ENCODE data around the gene LLCFC1. TPM values are rescaled to one million over a fixed set of nuclear protein-coding genes. Genes with fewer than 3 reads are reported as not detected.
A peak's percentile ranks its signal among the peaks of the same experiment; 100 is the strongest.

Gene LLCFC1
- total RNA-seq, 1 experiment from 2014 or later: not detected

DNA sequence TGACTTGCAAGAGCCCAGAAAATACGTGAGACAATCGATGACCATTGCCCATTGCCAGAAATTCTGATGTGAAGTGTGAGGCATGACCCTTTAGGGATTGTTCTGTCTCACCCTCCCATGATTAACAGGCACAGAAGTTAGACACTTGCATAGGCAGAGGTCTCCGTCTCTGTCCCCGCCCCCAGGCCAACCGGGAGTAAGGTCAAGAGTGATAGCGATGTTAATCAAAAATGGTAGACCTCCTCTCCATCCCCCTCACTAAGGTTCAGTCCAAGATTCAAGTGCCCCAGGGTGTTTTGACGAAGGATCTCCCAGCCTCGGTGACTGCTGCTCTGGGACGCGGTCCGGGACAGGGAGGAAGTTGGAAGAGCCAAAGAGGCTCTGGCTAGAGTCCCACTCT is 31.0 kb upstream of the LLCFC1 start:
- BruUV-seq (replicated peaks): no TSS peak
- peak overlapping the region; percentile 17 for H3K4me3 Mint-ChIP-seq (ENCODE audit: low read depth, unreplicated experiment)
- H3K36me3 Mint-ChIP-seq (ENCODE audit: insufficient read depth, unreplicated experiment): peaks cover 6% of the 10 kb centered on the region
- CTCF ChIA-PET: no interaction called here
- TF ChIP-seq, protein P1, sequence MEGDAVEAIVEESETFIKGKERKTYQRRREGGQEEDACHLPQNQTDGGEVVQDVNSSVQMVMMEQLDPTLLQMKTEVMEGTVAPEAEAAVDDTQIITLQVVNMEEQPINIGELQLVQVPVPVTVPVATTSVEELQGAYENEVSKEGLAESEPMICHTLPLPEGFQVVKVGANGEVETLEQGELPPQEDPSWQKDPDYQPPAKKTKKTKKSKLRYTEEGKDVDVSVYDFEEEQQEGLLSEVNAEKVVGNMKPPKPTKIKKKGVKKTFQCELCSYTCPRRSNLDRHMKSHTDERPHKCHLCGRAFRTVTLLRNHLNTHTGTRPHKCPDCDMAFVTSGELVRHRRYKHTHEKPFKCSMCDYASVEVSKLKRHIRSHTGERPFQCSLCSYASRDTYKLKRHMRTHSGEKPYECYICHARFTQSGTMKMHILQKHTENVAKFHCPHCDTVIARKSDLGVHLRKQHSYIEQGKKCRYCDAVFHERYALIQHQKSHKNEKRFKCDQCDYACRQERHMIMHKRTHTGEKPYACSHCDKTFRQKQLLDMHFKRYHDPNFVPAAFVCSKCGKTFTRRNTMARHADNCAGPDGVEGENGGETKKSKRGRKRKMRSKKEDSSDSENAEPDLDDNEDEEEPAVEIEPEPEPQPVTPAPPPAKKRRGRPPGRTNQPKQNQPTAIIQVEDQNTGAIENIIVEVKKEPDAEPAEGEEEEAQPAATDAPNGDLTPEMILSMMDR (IDR thresholded peaks at IDR 0.05; ENCODE audit: unreplicated experiment): no peak
- H3K27me3 Mint-ChIP-seq (ENCODE audit: unreplicated experiment): no peaks in the 10 kb centered on the region
- H3K4me1 Mint-ChIP-seq (ENCODE audit: low read depth, unreplicated experiment): peaks cover 43% of the 10 kb centered on the region
- no peaks in the 10 kb centered on the region for H3K9me3 Mint-ChIP-seq (ENCODE audit: low read depth, unreplicated experiment)
- no peak for DNase-seq
- intact Hi-C loops (cut with micrococcal nuclease; ENCODE audit: unreplicated experiment): no loop called here
- peak overlapping the region; percentile 58 for H3K27ac Mint-ChIP-seq (ENCODE audit: unreplicated experiment)

DNA sequence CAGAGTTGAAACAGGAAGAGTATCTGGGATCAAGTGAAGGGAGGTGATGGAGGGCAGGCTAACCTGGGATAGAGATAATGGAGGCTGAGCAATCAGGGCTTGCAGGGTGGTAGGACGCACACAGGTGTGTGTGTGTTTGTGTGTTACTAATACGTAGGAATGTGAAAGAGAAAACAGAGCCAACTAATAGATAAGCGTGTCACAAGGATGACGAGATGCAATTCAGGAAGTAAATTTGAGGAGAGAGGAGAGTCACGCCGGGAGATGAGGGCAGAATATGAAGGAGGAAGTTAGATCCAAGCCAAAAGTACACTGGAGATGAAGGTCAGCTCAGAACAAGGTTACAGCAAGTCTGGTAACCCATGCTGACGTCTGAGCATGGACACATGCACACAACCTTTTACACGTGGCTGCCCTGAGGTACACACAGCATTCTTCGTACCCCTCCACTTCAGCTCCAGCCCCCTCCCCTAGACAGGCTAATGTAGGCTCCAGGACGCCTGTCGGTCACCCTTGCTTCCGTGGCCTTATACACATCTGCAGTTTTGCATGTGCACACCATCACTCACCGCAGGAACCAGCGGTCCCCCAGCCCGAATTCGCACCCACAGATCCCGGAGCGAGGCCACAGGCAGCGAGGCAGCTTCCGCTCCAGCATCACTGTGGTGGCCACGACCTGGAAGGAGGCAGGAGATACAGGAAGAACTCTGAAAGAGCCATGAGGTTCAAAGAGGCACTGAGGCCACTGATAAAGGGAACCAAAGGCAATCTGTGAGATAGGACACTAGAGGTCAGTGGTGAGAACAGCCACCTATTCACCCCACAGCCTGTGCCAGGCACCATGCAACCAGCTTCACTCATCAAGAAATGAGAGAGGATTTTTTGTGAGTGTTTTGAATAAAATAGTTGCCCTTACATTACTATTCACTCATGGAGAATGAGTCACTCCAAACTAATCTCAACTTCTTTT is 30.1 kb upstream of the LLCFC1 start:
- Mint-ChIP-seq H3K4me1 (ENCODE audit: low read depth, unreplicated experiment) (peaks cover 52% of the 10 kb centered on the region), H3K27me3 (ENCODE audit: unreplicated experiment) (no peaks in the 10 kb centered on the region)
- CTCF ChIA-PET: interaction anchor here (0.6 to 1.6 kb wide), 6 partner anchors 9 to 306 kb away, joined by 3 to 7 read pairs (median 4); no protein-coding TSS in a partner anchor

DNA sequence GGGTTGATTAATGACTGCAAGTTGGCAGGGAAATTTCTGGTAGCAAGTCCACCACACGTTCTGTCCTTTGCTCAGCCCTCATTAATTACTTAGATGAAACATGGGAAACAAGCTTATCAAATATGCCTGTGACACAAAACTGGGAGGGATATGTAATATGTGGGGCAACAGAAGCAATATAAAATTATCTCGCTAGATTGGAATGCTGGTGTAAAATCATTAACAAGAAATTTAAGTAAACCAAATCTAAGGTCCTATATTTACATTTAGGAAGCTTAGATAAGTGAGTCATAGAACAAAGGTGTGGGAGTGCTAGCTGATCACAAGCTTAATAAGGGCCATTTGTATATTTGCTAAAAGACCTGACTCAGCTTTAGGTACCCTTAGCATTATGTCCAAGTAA is 29.3 kb upstream of the LLCFC1 start:
- BruUV-seq (replicated peaks): no TSS peak
- DNase-seq: no peak
- CTCF ChIA-PET: interaction anchor here (0.5 to 1.6 kb wide), 12 partner anchors 11 to 305 kb away, joined by 3 to 7 read pairs (median 3); no protein-coding TSS in a partner anchor
- intact Hi-C loops (cut with micrococcal nuclease; ENCODE audit: unreplicated experiment): no loop called here
- Mint-ChIP-seq H3K4me3 (ENCODE audit: low read depth, unreplicated experiment) (no peak overlapping the region), H3K4me1 (ENCODE audit: low read depth, unreplicated experiment) (peaks cover 56% of the 10 kb centered on the region), H3K27ac (ENCODE audit: unreplicated experiment) (peak overlapping the region; percentile 58), H3K27me3 (ENCODE audit: unreplicated experiment) (no peaks in the 10 kb centered on the region), H3K9me3 (ENCODE audit: low read depth, unreplicated experiment) (no peaks in the 10 kb centered on the region), H3K36me3 (ENCODE audit: insufficient read depth, unreplicated experiment) (peaks cover 6% of the 10 kb centered on the region)
- TF ChIP-seq, protein P1 (IDR thresholded peaks at IDR 0.05; ENCODE audit: unreplicated experiment): no peak

More for the DNA sequence above, 30.1 kb upstream of the LLCFC1 start:
- no peaks in the 10 kb centered on the region for H3K9me3 Mint-ChIP-seq (ENCODE audit: low read depth, unreplicated experiment)
- intact Hi-C loops (cut with micrococcal nuclease; ENCODE audit: unreplicated experiment): no loop called here
- DNase-seq: peak; percentile 34
- TF ChIP-seq, protein P1 (IDR thresholded peaks at IDR 0.05; ENCODE audit: unreplicated experiment): no peak
- H3K4me3 Mint-ChIP-seq (ENCODE audit: low read depth, unreplicated experiment): peak overlapping the region; percentile 17
- BruUV-seq (replicated peaks): no TSS peak
- H3K36me3 Mint-ChIP-seq (ENCODE audit: insufficient read depth, unreplicated experiment): peaks cover 6% of the 10 kb centered on the region
- peak overlapping the region; percentile 58 for H3K27ac Mint-ChIP-seq (ENCODE audit: unreplicated experiment)

DNA sequence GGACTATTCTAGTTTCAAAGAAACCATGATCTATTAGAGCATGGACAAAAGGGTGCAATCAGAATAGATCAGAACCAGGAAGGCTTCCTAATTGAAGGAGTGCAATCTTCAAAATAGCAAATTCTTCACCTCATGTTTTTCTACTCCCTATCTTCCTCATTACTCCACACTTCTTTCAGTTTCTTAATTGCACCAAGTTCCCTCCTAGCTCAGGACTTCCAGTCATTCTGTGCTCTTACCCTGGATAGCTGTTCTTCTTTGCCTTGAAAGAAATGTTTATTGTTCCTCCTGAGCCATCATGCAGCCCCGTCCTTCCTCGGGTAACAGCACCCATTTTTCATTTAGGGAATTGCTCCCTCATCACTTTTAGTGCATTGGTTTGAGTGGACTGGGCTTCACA is 28.8 kb upstream of the LLCFC1 start:
- BruUV-seq (replicated peaks): no TSS peak
- CTCF ChIA-PET: interaction anchor here (0.5 to 1.6 kb wide), 11 partner anchors 11 to 305 kb away, joined by 3 to 7 read pairs (median 3); no protein-coding TSS in a partner anchor

More for the DNA sequence above, 28.8 kb upstream of the LLCFC1 start:
- no peak for DNase-seq
- TF ChIP-seq, protein P1 (IDR thresholded peaks at IDR 0.05; ENCODE audit: unreplicated experiment): no peak
- Mint-ChIP-seq H3K4me1 (ENCODE audit: low read depth, unreplicated experiment) (peaks cover 56% of the 10 kb centered on the region), H3K27ac (ENCODE audit: unreplicated experiment) (peak overlapping the region; percentile 58), H3K9me3 (ENCODE audit: low read depth, unreplicated experiment) (no peaks in the 10 kb centered on the region), H3K27me3 (ENCODE audit: unreplicated experiment) (no peaks in the 10 kb centered on the region), H3K4me3 (ENCODE audit: low read depth, unreplicated experiment) (no peak overlapping the region), H3K36me3 (ENCODE audit: insufficient read depth, unreplicated experiment) (peaks cover 6% of the 10 kb centered on the region)
- intact Hi-C loops (cut with micrococcal nuclease; ENCODE audit: unreplicated experiment): no loop called here
